Tibial nerve (tissue), 4 donors: ENCODE results near the gene CHN2. TPM values are rescaled to one million over a fixed set of nuclear protein-coding genes. Genes with fewer than 3 reads are reported as not detected.
A peak's percentile ranks its signal among the peaks of the same experiment; 100 is the strongest.
"Not testable (repeated sequence)": the region's sequence is repeated elsewhere in the genome, so short reads cannot be mapped to it uniquely, and the experiment has no call there.

ENCODE experiments used
- DNase-seq, 2 donors: peaks; one replicate each; pipeline ENCODE4 v3.0.0-alpha.2; 2019; ENCODE audit warnings: low spot score in 2 of 2
- H3K27ac ChIP-seq, 4 donors: fragments of 200-600 bp; sonication (generic) in 3 of 4; one replicate each; pipeline ENCODE4 v1.5.1; 2017 to 2019; ENCODE audit warnings: mild to moderate bottlenecking in 1 of 4
- H3K27me3 ChIP-seq, 2 donors: fragments of 200-600 bp; sonication (generic) in 1 of 2; one replicate each; pipeline versions ENCODE4 v1.5.1 to v1.6.0; 2017 to 2019
- H3K36me3 ChIP-seq, 3 donors: fragments of 200-600 bp; sonication (generic); one replicate each; pipeline ENCODE4 v1.5.1; 2018 to 2019
- H3K4me1 ChIP-seq, 4 donors: fragments of 200-600 bp; sonication (generic) in 3 of 4; one replicate each; pipeline ENCODE4 v1.5.1; 2017 to 2019
- H3K4me3 ChIP-seq, 4 donors: fragments of 200-600 bp; sonication (generic) in 3 of 4; one replicate each; pipeline ENCODE4 v1.5.1; 2017 to 2019; ENCODE audit warnings: mild to moderate bottlenecking in 1 of 4, moderate library complexity in 1 of 4
- H3K9me3 ChIP-seq, 4 donors: fragments of 200-600 bp; sonication (generic) in 3 of 4; one replicate each; pipeline ENCODE4 v1.5.1; 2017 to 2019
- EP300 ChIP-seq, 2 donors: sonication (generic); formaldehyde crosslinking; IDR thresholded peaks; one replicate each; pipeline ENCODE4 v1.6.1; 2017; ENCODE audit warnings: antibody characterized with exemption in 2 of 2, mild to moderate bottlenecking in 1 of 2
- POLR2A ChIP-seq, 2 donors: fragments of 450-650 bp; IDR thresholded peaks; one replicate each; pipeline ENCODE4 v1.6.1; 2017; ENCODE audit warnings: antibody characterized with exemption in 2 of 2, mild to moderate bottlenecking in 2 of 2, moderate library complexity in 2 of 2
- WGBS, 2 donors: methylation state at CpG; one replicate each; pipeline ENCODE4 v1.1.5; 2018; 5-methylcytosine and 5-hydroxymethylcytosine counted together
- total RNA-seq, 4 donors: library from RNA; depleted of rRNA; stranded (reverse); fragments of >200 nt; gene quantifications; one replicate each; pipeline ENCODE4 v1.1.0, GENCODE V29; 2016
- TF ChIP-seq, protein P1 (sequence below), 5 experiments: fragments of 200-600 bp in 3 of 5; fragments of 450-650 bp in 2 of 5; sonication (generic) in 3 of 5; IDR thresholded peaks; one replicate each; pipeline ENCODE4 v1.5.1; 2016 to 2019; ENCODE audit warnings: antibody characterized with exemption in 5 of 5, mild to moderate bottlenecking in 3 of 5, moderate library complexity in 2 of 5

CHN2 gene
- total RNA-seq, 4 donors from 2014 or later = 3.9 to 12.6 (median 7.0) TPM

DNA sequence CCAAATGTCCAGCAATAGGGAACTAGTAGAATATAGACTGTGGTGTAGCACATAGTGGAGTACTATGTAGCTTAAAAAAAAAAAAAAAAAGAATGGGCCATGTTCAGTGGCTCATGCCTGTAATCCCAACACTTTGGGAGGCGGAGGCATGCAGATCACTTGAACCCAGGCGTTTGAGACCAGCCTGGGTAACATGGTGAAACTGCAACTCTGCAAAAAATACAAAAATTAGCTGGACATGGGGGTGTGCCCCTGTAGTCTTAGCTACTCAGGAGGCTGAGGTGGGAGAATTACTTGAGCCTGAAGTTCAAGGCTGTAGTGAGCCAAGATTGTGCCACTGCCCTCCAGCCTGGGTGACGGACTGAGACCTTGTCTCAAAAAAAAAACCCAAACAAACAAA lies 64.4 kb downstream of the CHN2 start:
- Histone ChIP-seq H3K4me1 (no peaks in the 10 kb centered on the region), H3K9me3 (no peaks in the 10 kb centered on the region), H3K27me3 (no peaks in the 10 kb centered on the region), H3K27ac (no peak overlapping the region), H3K4me3 (no peak overlapping the region), H3K36me3 (no peaks in the 10 kb centered on the region)
- 86 to 87% methylated on average over 3 of the region's 3 CpGs for WGBS, 2 donors
- TF ChIP-seq, protein P1, sequence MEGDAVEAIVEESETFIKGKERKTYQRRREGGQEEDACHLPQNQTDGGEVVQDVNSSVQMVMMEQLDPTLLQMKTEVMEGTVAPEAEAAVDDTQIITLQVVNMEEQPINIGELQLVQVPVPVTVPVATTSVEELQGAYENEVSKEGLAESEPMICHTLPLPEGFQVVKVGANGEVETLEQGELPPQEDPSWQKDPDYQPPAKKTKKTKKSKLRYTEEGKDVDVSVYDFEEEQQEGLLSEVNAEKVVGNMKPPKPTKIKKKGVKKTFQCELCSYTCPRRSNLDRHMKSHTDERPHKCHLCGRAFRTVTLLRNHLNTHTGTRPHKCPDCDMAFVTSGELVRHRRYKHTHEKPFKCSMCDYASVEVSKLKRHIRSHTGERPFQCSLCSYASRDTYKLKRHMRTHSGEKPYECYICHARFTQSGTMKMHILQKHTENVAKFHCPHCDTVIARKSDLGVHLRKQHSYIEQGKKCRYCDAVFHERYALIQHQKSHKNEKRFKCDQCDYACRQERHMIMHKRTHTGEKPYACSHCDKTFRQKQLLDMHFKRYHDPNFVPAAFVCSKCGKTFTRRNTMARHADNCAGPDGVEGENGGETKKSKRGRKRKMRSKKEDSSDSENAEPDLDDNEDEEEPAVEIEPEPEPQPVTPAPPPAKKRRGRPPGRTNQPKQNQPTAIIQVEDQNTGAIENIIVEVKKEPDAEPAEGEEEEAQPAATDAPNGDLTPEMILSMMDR (IDR thresholded peaks at IDR 0.05) = no peak
- TF ChIP-seq POLR2A (IDR thresholded peaks at IDR 0.05) = no peak
- no peak for TF ChIP-seq EP300 (IDR thresholded peaks at IDR 0.05)
- DNase-seq = no peak

DNA sequence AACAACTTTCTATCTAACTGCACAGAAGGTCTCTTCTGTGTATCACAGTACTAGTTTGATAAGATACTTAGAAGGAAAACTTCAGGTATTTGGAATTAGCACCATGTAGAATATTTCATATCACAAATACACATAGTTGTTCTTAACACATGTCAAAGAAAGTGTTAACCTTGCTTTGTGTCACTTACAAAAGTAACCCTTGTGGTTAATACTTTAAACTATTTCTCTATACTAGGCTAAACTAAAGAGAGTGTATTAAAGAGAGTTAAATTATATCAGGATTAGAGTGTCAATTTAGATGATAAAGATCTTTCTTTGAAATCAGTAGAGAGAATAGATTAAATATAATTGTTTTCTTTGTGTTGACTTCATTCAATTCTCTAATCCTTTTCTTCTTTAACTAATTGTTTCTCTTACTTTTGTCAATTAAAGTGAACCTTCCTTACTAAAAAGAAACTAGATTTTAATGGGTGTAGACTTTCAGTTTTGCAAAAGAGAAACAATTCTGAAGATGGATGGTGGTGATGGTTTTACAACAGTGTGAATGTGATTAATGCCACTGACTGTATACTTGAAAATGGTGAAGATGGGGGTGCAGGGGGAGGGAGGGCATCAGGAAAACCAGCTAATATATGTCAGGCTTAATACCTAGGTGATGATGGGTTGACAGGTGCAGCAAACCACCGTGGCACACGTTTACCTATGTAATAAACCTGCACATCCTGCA lies 67.8 kb downstream of the CHN2 start:
- no peak overlapping the region for H3K4me3 ChIP-seq
- WGBS, 2 donors = 90 to 93% methylated on average over 2 of the region's 2 CpGs
- no peak overlapping the region for H3K27ac ChIP-seq
- no peaks in the 10 kb centered on the region for H3K4me1 ChIP-seq
- H3K36me3 ChIP-seq = no peaks in the 10 kb centered on the region
- no peak for DNase-seq
- no peaks in the 10 kb centered on the region for H3K9me3 ChIP-seq
- H3K27me3 ChIP-seq = no peaks in the 10 kb centered on the region
- TF ChIP-seq POLR2A (IDR thresholded peaks at IDR 0.05) (no peak), EP300 (IDR thresholded peaks at IDR 0.05) (no peak)
- TF ChIP-seq, protein P1 (IDR thresholded peaks at IDR 0.05) = no peak

DNA sequence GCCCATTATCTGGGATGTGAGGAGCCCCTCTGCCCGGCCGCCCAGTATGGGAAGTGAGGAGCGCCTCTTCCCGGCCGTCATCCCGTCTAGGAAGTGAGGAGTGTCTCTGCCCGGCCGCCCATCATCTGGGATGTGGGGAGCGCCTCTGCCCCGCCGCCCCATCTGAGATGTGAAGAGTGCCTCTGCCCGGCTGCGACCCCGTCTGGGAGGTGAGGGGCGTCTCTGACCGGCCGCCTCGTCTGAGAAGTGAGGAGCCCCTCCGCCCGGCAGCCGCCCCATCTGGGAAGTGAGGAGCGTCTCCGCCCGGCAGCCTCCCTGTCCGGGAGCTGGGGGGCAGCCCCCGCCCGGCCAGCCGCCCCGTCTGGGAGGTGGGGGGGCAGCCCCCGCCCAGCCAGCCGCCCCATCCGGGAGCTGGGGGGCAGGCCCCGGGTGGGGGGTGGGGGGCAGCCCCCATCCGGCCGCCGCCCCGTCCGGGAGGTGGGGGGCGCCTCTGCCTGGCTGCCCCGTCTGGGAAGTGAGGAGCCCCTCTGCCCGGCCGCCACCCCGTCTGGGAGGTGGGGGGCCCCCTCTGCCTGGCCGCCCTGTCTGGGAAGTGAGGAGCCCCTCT lies 69.1 kb downstream of the CHN2 start:
- DNase-seq, H3K27me3 ChIP-seq, H3K36me3 ChIP-seq, H3K9me3 ChIP-seq, H3K4me1 ChIP-seq, H3K27ac ChIP-seq, H3K4me3 ChIP-seq: not testable (repeated sequence)
- WGBS, 2 donors = 95 to 98% methylated on average over 17 to 29 of the region's 44 CpGs

DNA sequence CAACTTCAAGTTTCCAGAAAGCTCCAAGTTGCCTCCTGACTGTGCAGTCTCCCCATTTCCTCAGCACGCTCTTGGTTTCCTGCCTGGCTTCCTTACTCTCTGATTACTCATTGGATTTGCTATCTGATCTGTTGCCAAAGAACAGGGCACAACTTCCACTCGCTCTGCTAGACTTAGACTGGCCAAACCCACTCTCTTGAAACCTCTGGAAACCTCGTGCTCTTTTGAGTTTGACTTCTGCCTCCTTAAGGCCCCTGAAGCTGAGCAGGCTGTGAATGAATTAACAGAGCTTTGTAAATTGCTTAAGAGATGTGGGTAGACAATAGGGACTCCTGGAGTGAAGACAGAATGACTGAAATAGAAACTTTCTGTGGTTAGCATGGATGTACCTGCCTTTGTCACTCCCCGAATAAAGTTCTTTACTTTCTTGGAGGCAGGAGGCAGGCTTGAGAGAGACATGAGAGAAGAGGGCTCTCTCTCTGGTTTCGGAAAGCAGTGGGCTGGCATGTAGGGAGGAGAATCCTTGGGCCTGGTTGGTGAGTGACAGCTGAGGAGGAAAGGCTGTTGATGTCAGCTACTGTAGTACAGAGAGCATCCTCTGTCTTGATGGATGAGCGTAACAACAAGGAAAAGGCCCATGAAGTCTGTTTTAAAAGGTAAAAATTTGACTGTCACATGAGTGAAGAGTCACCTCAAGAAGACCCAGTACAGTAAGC lies 70.8 kb downstream of the CHN2 start:
- no peak overlapping the region for H3K4me3 ChIP-seq
- H3K27ac ChIP-seq = peak overlapping the region in 2 of 4 donors; percentile 2 to 20
- H3K36me3 ChIP-seq = no peaks in the 10 kb centered on the region
- DNase-seq = peak in 1 of 2 donors; percentile 32
- no peaks in the 10 kb centered on the region for H3K4me1 ChIP-seq
- TF ChIP-seq POLR2A (IDR thresholded peaks at IDR 0.05) = no peak
- TF ChIP-seq EP300 (IDR thresholded peaks at IDR 0.05) = peak in 1 of 2 donors; percentile 54
- WGBS, 2 donors = 64 to 74% methylated on average over 6 of the region's 6 CpGs
- H3K9me3 ChIP-seq = no peaks in the 10 kb centered on the region
- H3K27me3 ChIP-seq = no peaks in the 10 kb centered on the region

DNA sequence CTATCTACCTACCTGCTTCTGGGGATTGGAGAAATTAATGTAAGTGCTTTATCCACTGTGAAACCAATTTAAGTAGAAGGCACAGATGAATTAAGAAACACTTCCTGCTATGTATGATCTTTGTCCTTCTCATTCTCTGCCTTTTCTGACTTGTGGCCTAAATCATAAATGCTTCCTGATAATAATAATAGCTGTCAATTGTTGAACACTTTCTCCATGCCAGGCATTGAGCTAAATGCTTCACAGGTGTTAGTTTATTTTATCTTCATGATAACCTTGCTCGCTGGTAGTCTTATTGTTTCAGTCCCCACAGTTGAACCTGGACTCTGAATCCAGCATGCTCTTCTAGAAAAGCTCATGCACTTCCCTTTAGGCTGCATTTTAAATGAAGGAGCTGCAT lies 75.4 kb downstream of the CHN2 start:
- H3K36me3 ChIP-seq = no peaks in the 10 kb centered on the region
- H3K9me3 ChIP-seq = no peaks in the 10 kb centered on the region
- 79 to 89% methylated on average over 1 of the region's 1 CpG for WGBS, 2 donors
- H3K27ac ChIP-seq = no peak overlapping the region
- no peaks in the 10 kb centered on the region for H3K27me3 ChIP-seq
- H3K4me1 ChIP-seq = no peaks in the 10 kb centered on the region
- TF ChIP-seq, protein P1 (IDR thresholded peaks at IDR 0.05) = no peak
- TF ChIP-seq EP300 (IDR thresholded peaks at IDR 0.05) (no peak), POLR2A (IDR thresholded peaks at IDR 0.05) (no peak)
- no peak for DNase-seq
- H3K4me3 ChIP-seq = no peak overlapping the region
